HepG2 (cell line): Measurements from ENCODE around the gene PNKP. TPM values are rescaled to one million over a fixed set of nuclear protein-coding genes. Genes with fewer than 3 reads are reported as not detected.

ENCODE experiments used
- KLF12 ChIP-seq: sonication (generic); formaldehyde crosslinking; IDR thresholded peaks from 2 replicates; pipeline ENCODE4 v1.4.0; 2020; ENCODE audit warnings: missing genetic modification reagents, borderline replicate concordance
- MED1 ChIP-seq: sonication (generic); formaldehyde crosslinking; IDR thresholded peaks from 2 replicates; pipeline ENCODE4 v1.4.0; 2020; ENCODE audit warnings: missing genetic modification reagents
- PHF8 ChIP-seq: sonication (generic); formaldehyde crosslinking; IDR thresholded peaks from 2 replicates; pipeline ENCODE4 v1.5.0; 2020; ENCODE audit warnings: missing genetic modification reagents
- RNF2 ChIP-seq: fragments of 450-650 bp; conservative IDR thresholded peaks from 2 replicates; pipeline ENCODE4 v1.6.1; 2016; ENCODE audit warnings: low read depth
- RORA ChIP-seq: sonication (generic); formaldehyde crosslinking; IDR thresholded peaks from 2 replicates; pipeline ENCODE4 v1.5.0; 2020; ENCODE audit warnings: mild to moderate bottlenecking, missing genetic modification reagents, moderate library complexity
- SAP130 ChIP-seq: IDR thresholded peaks from 2 replicates; pipeline ENCODE4 v1.6.1; 2016; ENCODE audit warnings: low read depth
- SOX6 ChIP-seq, 2 experiments: fragments of 450-650 bp in 1 of 2; sonication (generic) in 1 of 2; formaldehyde crosslinking in 1 of 2; IDR thresholded peaks; 2 replicates each; pipeline versions ENCODE4 v1.4.0 to v1.6.1; 2017 to 2020; ENCODE audit warnings: antibody characterized with exemption in 1 of 2, mild to moderate bottlenecking in 1 of 2, missing genetic modification reagents in 1 of 2
- TFAP4 ChIP-seq: sonication (generic); IDR thresholded peaks from 2 replicates; pipeline ENCODE4 v1.6.1; 2016; ENCODE audit warnings: low read depth, borderline replicate concordance
- ZBTB25 ChIP-seq: IDR thresholded peaks from 2 replicates; pipeline ENCODE4 v1.6.1; 2018; ENCODE audit warnings: missing genetic modification reagents
- ZBTB46 ChIP-seq: sonication (generic); formaldehyde crosslinking; IDR thresholded peaks from 2 replicates; pipeline ENCODE4 v1.4.0; 2020; ENCODE audit warnings: mild to moderate bottlenecking, missing genetic modification reagents, borderline replicate concordance
- ZNF451 ChIP-seq: sonication (generic); formaldehyde crosslinking; IDR thresholded peaks from 2 replicates; pipeline ENCODE4 v1.5.0; 2020; ENCODE audit warnings: mild to moderate bottlenecking, missing genetic modification reagents
- ZNF619 ChIP-seq: sonication (generic); formaldehyde crosslinking; IDR thresholded peaks from 2 replicates; pipeline ENCODE4 v1.4.0; 2020; ENCODE audit warnings: mild to moderate bottlenecking, missing genetic modification reagents
- polyA plus RNA-seq, 8 experiments: library from polyadenylated mRNA; depleted of rRNA in 3 of 8; stranded (reverse) in 7 of 8; unstranded in 1 of 8; fragments of >200 nt; fragmentation: Illumina TruSeq in 4 of 8; extraction: Trizol in 4 of 8; gene quantifications; 2 replicates each; pipeline versions ENCODE4 v1.2.1 to v1.2.3, GENCODE V29; 2011 to 2016; ENCODE audit warnings: low read depth in 4 of 8, missing spikeins in 1 of 8, mixed read lengths in 1 of 8; ENCODE audit not compliant: insufficient read depth in 1 of 8
- total RNA-seq, 5 experiments: library from RNA; depleted of rRNA; stranded (reverse); fragments of >200 nt; fragmentation: Illumina TruSeq; extraction: Trizol; gene quantifications; 2 replicates each; pipeline ENCODE4 v1.2.3, GENCODE V29; 2016; ENCODE audit warnings: low read depth in 1 of 5
- TF ChIP-seq, protein P1 (sequence below): sonication (generic); formaldehyde crosslinking; conservative IDR thresholded peaks from 2 replicates; pipeline ENCODE4 v1.4.0; 2020; ENCODE audit warnings: mild to moderate bottlenecking, missing genetic modification reagents, moderate library complexity
- TF ChIP-seq, protein P2 (sequence below): sonication (generic); formaldehyde crosslinking; IDR thresholded peaks from 2 replicates; pipeline ENCODE4 v1.4.0; 2020; ENCODE audit warnings: missing genetic modification reagents
- TF ChIP-seq, protein P3 (sequence below): fragments of 450-650 bp; IDR thresholded peaks from 2 replicates; pipeline ENCODE4 v1.6.1; 2017; ENCODE audit warnings: mild to moderate bottlenecking

Gene PNKP
- total and polyA plus RNA-seq, 2 of the 13 experiments (the other 11 are each of a cell fraction or from before 2014, with no cell fraction given): 12.7 to 27.1 TPM

GRCh38 chr19:49877879-49878743 is 10.7 kb upstream of the PNKP start (continued):
- TF ChIP-seq, protein P1, sequence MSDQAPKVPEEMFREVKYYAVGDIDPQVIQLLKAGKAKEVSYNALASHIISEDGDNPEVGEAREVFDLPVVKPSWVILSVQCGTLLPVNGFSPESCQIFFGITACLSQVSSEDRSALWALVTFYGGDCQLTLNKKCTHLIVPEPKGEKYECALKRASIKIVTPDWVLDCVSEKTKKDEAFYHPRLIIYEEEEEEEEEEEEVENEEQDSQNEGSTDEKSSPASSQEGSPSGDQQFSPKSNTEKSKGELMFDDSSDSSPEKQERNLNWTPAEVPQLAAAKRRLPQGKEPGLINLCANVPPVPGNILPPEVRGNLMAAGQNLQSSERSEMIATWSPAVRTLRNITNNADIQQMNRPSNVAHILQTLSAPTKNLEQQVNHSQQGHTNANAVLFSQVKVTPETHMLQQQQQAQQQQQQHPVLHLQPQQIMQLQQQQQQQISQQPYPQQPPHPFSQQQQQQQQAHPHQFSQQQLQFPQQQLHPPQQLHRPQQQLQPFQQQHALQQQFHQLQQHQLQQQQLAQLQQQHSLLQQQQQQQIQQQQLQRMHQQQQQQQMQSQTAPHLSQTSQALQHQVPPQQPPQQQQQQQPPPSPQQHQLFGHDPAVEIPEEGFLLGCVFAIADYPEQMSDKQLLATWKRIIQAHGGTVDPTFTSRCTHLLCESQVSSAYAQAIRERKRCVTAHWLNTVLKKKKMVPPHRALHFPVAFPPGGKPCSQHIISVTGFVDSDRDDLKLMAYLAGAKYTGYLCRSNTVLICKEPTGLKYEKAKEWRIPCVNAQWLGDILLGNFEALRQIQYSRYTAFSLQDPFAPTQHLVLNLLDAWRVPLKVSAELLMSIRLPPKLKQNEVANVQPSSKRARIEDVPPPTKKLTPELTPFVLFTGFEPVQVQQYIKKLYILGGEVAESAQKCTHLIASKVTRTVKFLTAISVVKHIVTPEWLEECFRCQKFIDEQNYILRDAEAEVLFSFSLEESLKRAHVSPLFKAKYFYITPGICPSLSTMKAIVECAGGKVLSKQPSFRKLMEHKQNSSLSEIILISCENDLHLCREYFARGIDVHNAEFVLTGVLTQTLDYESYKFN (CRISPR knock-in tag): 0 out of 2 replicates have a peak, but pooled peaks have one; percentile 19
- TF ChIP-seq MED1 (CRISPR knock-in tag) (0 out of 2 replicates have a peak, but pooled peaks have one; percentile 8), ZBTB46 (CRISPR knock-in tag) (no peak), SOX6 (IDR thresholded peaks at IDR 0.05) (no peak), SOX6 (CRISPR knock-in tag; IDR thresholded peaks at IDR 0.05) (peak; percentile 41), PHF8 (peak; percentile 56), SAP130 (CRISPR knock-in tag) (peak; percentile 67; the same call in 1 of the 2 replicates), ZBTB25 (CRISPR knock-in tag) (0 out of 2 replicates have a peak, but pooled peaks have one; percentile 7), ZNF619 (CRISPR knock-in tag) (0 out of 2 replicates have a peak, but pooled peaks have one; percentile 71), TFAP4 (peak; percentile 74; the same call in 1 of the 2 replicates), KLF12 (CRISPR knock-in tag) (no peak), RORA (no peak), ZNF451 (no peak), RNF2 (no peak)
- TF ChIP-seq, protein P2, sequence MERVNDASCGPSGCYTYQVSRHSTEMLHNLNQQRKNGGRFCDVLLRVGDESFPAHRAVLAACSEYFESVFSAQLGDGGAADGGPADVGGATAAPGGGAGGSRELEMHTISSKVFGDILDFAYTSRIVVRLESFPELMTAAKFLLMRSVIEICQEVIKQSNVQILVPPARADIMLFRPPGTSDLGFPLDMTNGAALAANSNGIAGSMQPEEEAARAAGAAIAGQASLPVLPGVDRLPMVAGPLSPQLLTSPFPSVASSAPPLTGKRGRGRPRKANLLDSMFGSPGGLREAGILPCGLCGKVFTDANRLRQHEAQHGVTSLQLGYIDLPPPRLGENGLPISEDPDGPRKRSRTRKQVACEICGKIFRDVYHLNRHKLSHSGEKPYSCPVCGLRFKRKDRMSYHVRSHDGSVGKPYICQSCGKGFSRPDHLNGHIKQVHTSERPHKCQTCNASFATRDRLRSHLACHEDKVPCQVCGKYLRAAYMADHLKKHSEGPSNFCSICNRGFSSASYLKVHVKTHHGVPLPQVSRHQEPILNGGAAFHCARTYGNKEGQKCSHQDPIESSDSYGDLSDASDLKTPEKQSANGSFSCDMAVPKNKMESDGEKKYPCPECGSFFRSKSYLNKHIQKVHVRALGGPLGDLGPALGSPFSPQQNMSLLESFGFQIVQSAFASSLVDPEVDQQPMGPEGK: peak; percentile 74
- TF ChIP-seq, protein P3, sequence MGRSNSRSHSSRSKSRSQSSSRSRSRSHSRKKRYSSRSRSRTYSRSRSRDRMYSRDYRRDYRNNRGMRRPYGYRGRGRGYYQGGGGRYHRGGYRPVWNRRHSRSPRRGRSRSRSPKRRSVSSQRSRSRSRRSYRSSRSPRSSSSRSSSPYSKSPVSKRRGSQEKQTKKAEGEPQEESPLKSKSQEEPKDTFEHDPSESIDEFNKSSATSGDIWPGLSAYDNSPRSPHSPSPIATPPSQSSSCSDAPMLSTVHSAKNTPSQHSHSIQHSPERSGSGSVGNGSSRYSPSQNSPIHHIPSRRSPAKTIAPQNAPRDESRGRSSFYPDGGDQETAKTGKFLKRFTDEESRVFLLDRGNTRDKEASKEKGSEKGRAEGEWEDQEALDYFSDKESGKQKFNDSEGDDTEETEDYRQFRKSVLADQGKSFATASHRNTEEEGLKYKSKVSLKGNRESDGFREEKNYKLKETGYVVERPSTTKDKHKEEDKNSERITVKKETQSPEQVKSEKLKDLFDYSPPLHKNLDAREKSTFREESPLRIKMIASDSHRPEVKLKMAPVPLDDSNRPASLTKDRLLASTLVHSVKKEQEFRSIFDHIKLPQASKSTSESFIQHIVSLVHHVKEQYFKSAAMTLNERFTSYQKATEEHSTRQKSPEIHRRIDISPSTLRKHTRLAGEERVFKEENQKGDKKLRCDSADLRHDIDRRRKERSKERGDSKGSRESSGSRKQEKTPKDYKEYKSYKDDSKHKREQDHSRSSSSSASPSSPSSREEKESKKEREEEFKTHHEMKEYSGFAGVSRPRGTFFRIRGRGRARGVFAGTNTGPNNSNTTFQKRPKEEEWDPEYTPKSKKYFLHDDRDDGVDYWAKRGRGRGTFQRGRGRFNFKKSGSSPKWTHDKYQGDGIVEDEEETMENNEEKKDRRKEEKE: no peak
